Dedifferentiated amniotic fluid mesenchymal stem cell (primary cell): ENCODE measurements around the gene TSPAN32.

ENCODE experiments used
- DNase-seq: peaks from one replicate; pipeline ENCODE4 v3.0.0-alpha.2; 2016; ENCODE audit errors: extremely low spot score

The TSPAN32 gene

GRCh38 chr11:2365571-2366210, 63.9 kb downstream of the TSPAN32 start:
- DNase-seq, result no peak

- DNase-seq, result no peak
These were observed 64.5 kb downstream of the TSPAN32 start for GRCh38 chr11:2366276-2366675.

GRCh38 chr11:2366733-2367132, 64.9 kb downstream of the TSPAN32 start:
- no peak for DNase-seq

GRCh38 chr11:2367266-2368160, 65.7 kb downstream of the TSPAN32 start:
- no peak for DNase-seq
